ENCODE results near the gene TMEM109. TPM values are rescaled to one million over a fixed set of nuclear protein-coding genes. Genes with fewer than 3 reads are reported as not detected.

TMEM109 gene
- total and polyA plus RNA-seq, 2 of the 4 experiments (the other 2 are of a cell fraction), result 15.1 to 69.7 TPM

DNA sequence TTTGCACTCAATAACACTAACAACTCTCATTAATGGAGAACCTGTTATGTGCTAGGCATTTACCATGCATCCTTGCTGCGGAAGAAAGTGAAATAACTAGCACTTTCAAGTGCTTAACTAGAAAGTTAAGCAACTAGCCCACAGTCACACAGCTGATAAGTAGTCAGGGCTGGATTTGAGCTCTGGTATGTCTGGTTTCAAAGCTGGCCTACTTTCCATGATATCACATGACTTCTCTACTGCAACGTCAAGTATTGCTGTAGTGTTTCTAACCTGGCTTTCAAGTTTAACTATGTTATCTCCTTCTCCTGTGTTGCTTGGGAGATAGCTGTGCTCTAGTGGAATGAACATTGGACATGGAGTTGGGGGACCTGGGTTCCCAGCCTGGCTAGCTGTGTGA, 25.9 kb downstream of the TMEM109 start:
- H3K4ac ChIP-seq (ENCODE audit: low read depth, low read length), result no peak overlapping the region
- H2BK5ac ChIP-seq (ENCODE audit: low read depth, low read length, poor library complexity, severe bottlenecking), result no peak overlapping the region
- no peak overlapping the region for H3K4me2 ChIP-seq (ENCODE audit: low read depth, low read length)
- H3K4me3 ChIP-seq (ENCODE audit: insufficient read depth, low read depth, low read length), result no peak overlapping the region
- no peak overlapping the region for H3K18ac ChIP-seq (ENCODE audit: low read depth, low read length)
- no peak overlapping the region for H2BK120ac ChIP-seq (ENCODE audit: low read depth, low read length)
- H3K4me1 ChIP-seq (ENCODE audit: control insufficient read depth, insufficient read depth, low read length), result peaks cover 4% of the 10 kb centered on the region; the same call in 1 of the 2 replicates
- H3K79me1 ChIP-seq (ENCODE audit: low read depth in 1 of 2, low read length in 2 of 2), result no peaks in the 10 kb centered on the region
- TF ChIP-seq RAD21 (IDR thresholded peaks at IDR 0.05; ENCODE audit: low read length), result no peak
- ATAC-seq (ENCODE audit: low read depth) (no peak), DNase-seq (peak; percentile 32)
- no peak overlapping the region for H4K5ac ChIP-seq (ENCODE audit: low read depth, low read length)
- 0 out of 2 replicates have a peak, but pooled peaks cover 3% of the 10 kb centered on the region for H3K9me1 ChIP-seq (ENCODE audit: insufficient read depth, low read length)
- H2BK15ac ChIP-seq (ENCODE audit: low read depth, low read length), result no peak overlapping the region
- intact Hi-C loops (cut with micrococcal nuclease) (no loop called here), dilution Hi-C loops (cut with HindIII; ENCODE audit: low sequenced_read_pairs, unreplicated experiment) (no loop called here), in situ Hi-C loops (cut with MboI; ENCODE audit: low sequenced_read_pairs) (no loop called here)
- ChIA-PET CTCF (no interaction called here), POLR2A (ENCODE audit: unreplicated experiment) (no interaction called here)
- no peak overlapping the region for H3K27ac ChIP-seq (ENCODE audit: insufficient read depth, low read length)
- BruUV-seq (replicated peaks), result no TSS peak
- no peak overlapping the region for H4K91ac ChIP-seq (ENCODE audit: insufficient read depth, low read depth, low read length)
- no peaks in the 10 kb centered on the region for H3K9me3 ChIP-seq (ENCODE audit: control insufficient read depth, insufficient read depth, low read length)
- peaks cover 28% of the 10 kb centered on the region for H3K36me3 ChIP-seq (ENCODE audit: control insufficient read depth, insufficient read depth, low read length)
- H4K20me1 ChIP-seq (ENCODE audit: insufficient read depth, low read length), result no peaks in the 10 kb centered on the region
- no peak overlapping the region for H3K9ac ChIP-seq (ENCODE audit: low read depth, low read length)
- H3K56ac ChIP-seq (ENCODE audit: extremely low read depth, insufficient read depth, low read length), result no peak overlapping the region
- H3K23ac ChIP-seq (ENCODE audit: low read depth, low read length), result no peak overlapping the region
- no peaks in the 10 kb centered on the region for H3K27me3 ChIP-seq (ENCODE audit: control insufficient read depth, insufficient read depth, low read length)
- no peak overlapping the region for H3K14ac ChIP-seq (replicated peaks; ENCODE audit: low read depth, low read length)
- no peak overlapping the region for H4K8ac ChIP-seq (ENCODE audit: low read depth in 2 of 2, low read length in 2 of 2)
- no peak overlapping the region for H2AK5ac ChIP-seq (ENCODE audit: low read depth, low read length)
- H2BK20ac ChIP-seq (ENCODE audit: low read depth, low read length), result no peak overlapping the region
- H2AK9ac ChIP-seq (replicated peaks; ENCODE audit: low read depth, low read length, poor library complexity), result no peak overlapping the region
- H2AFZ ChIP-seq (replicated peaks; ENCODE audit: low read length, poor library complexity), result no peak overlapping the region
- no CpG with 5 or more reads among the region's 2 CpGs for WGBS, 2 experiments (ENCODE audit: extremely low coverage in 2 of 2, insufficient read length in 1 of 2)
